Kidney capillary endothelial cell (primary cell): Measurements from ENCODE around the gene IL17D.

Source experiments
- DNase-seq: peaks from one replicate; pipeline ENCODE4 v3.0.0-alpha.2; 2018; ENCODE audit warnings: low spot score

IL17D gene

DNA sequence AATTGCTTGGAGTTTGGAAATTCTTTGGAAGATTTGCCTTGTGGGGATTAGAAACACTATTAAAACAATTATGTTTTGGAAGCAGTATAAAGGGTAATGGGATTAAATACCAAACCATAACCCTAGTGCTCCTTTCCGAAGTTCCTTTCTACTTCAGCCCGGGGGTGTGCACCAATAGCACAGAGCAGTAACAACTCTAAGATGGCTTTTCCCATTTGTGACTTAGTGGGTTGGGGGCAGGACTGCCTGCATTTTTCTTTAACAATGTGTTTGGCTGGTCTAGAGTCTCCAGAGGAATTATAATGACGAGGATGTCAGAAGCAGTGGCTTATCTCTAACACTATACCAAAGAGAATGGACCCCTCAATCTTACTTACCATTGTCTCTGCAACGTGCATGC, 11.9 kb upstream of the IL17D start:
- no peak for DNase-seq

- DNase-seq = no peak
Measured at GRCh38 chr13:20696073-20696472, 7.4 kb upstream of the IL17D start.

- DNase-seq = no peak
Measured at GRCh38 chr13:20699715-20700114, 3.8 kb upstream of the IL17D start.

DNA sequence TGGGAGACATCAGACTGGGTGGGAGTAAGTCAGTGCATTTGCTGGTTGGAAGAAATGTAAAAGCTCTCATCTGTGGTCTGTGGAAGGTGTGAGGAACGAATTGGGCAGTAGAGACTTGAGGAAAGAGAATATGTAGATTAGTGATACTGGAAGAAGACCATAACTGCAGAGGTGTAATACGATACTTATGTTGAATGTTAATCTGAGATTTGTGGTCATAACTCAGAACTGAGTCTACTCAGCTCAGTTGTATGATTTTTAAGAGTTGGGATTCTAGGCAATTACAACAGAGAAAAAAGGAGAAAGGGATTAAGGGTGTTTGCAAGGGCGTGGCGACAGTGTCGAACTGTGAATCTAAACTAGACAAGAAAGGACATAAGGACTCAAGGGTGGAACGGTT, 3.2 kb upstream of the IL17D start:
- no peak for DNase-seq

DNA sequence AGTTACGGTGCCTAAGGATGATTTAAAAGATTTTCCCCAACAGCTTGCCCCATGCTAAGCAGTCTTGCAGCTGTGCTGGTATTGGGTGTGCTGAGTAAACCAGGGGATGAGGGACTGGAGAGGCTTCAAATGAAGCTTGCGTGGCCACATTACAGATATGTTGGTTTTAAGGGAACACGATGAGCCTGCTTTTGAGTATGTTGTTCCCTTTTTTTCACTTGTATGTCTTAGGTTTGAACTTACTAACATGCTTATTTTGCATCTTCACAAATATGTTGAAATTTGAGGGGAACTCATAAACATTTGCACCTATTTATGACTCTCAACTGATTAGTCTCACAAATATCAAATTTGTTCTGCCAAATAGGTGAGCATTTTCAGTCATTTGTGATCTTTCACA, 2.0 kb upstream of the IL17D start:
- DNase-seq = no peak

- no peak for DNase-seq
Measured at GRCh38 chr13:20702530-20702914, 977 bp upstream of the IL17D start.

- DNase-seq = peak; percentile 70
Measured at GRCh38 chr13:20703780-20704458, 420 bp downstream of the IL17D start.

DNA sequence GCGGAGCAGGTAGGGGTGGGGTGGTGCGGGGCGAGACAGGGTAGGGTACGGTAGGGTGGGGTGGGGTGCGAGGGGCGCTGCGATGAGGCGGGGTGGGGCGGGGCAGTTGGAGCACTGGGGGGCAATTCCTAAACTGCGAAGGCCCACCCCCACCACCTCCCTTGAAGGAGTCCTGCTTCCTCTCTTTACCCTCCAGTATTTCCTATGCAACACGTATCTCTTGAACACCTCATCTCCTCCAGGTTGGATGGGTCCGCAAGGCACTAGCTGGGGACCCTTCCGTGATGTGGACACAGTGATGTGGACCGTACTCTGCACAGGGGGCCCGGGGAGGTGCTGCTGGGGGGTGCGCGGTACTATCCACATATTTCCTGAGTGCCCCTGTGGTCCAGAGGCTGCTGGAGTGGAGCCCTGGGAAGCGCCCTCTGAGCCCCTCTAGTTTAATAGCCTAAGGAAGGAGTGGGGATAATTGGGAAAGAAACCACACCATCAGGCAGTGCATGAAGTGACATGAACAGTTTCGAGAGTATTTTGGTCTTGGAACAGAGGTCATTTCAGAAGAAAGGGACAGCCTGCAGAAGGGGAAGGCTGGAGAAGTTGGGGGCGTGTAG, 1.1 kb downstream of the IL17D start:
- DNase-seq = no peak

GRCh38 chr13:20706661-20707060, 3.2 kb downstream of the IL17D start:
- DNase-seq = no peak

- no peak for DNase-seq
Measured at GRCh38 chr13:20708216-20708615, 4.7 kb downstream of the IL17D start.

- no peak for DNase-seq
Measured at GRCh38 chr13:20709369-20709768, 5.9 kb downstream of the IL17D start.

DNA sequence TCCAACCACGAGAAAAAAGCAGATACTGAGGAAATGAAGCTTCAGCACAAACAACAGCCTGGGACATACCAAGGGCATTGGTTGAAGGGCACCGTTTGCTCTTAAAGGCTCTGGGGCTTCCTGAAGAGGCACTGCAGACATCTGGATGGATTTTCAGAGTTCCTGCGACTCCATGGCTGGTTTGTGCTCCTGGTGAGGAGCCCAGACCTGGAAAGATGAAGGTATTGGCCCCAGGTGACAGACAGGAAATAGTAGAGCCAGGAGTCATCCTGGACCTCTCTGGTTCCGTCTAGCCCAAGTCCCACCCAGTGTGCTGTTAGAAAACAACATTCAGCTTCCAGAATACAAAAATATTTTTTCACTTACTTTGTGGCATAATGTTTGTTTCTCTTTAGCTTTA, 6.3 kb downstream of the IL17D start:
- DNase-seq = no peak

- no peak for DNase-seq
Measured at GRCh38 chr13:20711301-20712044, 8.0 kb downstream of the IL17D start.

DNA sequence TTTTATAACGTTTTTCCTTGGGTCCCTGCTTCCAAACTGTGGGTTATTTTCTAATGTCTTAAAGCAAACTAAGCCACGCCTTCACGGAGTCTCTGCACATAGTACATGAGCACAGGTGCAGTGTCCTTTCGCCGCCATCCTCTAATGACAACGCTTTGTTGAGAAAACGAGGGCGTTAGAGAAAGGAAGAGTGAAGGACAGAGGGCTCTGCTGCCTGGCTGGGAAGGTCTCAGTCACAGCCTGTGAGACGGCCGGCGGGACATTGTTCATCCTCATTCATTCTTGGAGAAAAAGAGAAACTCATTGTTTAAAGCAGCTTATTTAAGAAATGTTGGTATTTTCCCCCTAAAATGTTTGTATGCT, 9.5 kb downstream of the IL17D start:
- no peak for DNase-seq

DNA sequence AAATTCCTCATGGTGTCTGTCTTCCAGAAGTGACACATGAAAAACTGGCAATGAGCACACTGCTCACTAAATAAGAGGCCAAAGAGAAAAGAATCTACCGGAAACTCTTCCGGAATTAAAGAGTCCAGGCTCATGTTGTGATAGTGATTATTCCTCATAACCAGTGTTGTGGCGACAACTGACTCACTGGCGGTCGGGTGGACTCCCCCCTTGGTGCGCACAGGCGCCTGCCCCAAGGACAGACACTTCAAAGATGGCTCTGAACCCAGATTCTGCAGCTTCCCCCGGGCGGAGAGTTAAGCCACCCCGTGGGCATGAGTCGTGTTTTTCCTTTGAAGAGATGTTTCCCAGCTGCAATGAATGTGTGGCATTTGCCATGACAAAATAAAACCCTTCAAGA, 10.3 kb downstream of the IL17D start:
- no peak for DNase-seq

DNA sequence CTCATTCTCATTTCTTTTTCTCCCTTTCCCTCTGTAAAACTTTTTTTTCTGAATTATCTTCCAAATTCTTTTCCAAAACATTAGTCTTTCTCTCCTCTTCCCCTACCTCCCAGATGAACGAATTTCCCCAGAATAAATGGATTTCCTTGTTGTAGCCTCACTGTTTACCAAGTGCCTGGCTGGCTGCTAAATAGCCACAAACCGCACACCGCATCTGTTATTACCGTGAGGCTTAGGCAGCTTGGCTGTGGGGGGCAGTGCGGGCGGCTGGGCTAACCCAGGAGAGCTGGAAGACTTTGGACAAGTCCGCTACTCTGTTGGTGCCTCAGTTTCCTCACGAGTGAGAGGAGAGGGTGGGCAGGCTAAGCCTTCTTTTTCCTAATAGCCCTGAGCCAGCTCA, 10.7 kb downstream of the IL17D start:
- no peak for DNase-seq

GRCh38 chr13:20714563-20715329, 11.2 kb downstream of the IL17D start:
- no peak for DNase-seq

DNA sequence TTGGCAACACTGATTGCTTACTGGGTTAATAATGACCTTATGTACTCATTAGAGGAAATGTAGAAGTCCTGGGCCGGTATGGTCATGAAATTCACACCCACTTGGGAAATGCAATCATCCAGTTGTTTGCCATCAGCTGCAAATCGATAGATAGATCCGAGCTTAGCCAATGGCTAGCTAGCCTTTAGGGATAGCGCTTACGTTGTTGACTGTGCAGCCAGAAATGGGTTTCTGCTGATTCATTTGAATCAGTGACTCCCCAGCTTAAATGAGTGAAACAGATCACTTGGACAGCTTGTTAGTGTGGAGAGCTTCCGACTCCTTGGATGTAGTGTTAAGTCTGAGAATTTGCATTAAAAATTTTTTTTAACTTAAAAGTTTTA, 11.8 kb downstream of the IL17D start:
- no peak for DNase-seq

DNA sequence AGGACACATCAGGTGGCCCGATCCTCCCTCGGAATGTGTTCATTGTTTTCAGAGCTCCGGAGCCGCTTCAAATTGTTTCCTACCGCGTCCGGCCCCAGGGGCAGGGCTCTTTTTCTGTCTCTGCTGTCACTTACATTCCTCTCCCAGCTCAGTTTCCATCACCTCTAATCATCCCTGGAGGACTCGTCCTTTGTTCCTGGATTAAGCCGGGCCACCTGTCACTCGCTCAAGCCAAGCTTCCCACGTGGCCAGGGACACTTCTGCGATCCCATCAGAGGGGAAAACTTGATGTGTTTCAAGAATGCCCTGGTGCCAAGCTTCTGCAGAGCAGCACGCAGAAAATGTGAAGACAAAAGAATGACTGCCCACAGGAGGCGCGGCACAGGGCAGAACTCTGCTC, 13.5 kb downstream of the IL17D start:
- no peak for DNase-seq

GRCh38 chr13:20717581-20718542, 14.4 kb downstream of the IL17D start:
- no peak for DNase-seq

GRCh38 chr13:20718958-20719566, 15.6 kb downstream of the IL17D start:
- no peak for DNase-seq
